ENCODE measurements around the gene VPS13C. TPM values are rescaled to one million over a fixed set of nuclear protein-coding genes. Genes with fewer than 3 reads are reported as not detected.
"Not testable (repeated sequence)": the region's sequence is repeated elsewhere in the genome, so short reads cannot be mapped to it uniquely, and the experiment has no call there.

The VPS13C gene
- polyA plus RNA-seq, 12 donors = 20.5 to 52.3 (median 43.0) TPM; not detected in 1

GRCh38 chr15:62051166-62051565 lies 9.1 kb downstream of the VPS13C start:
- DNase-seq = no peak

GRCh38 chr15:62050115-62050514 lies 10.1 kb downstream of the VPS13C start:
- DNase-seq = no peak

GRCh38 chr15:62048254-62048653 lies 12.0 kb downstream of the VPS13C start:
- DNase-seq = not testable (repeated sequence)

- DNase-seq = no peak
Measured at GRCh38 chr15:62047282-62047827, 12.9 kb downstream of the VPS13C start.

- no peak for DNase-seq
Measured at GRCh38 chr15:62046078-62046743, 14.0 kb downstream of the VPS13C start.

- no peak for DNase-seq
Measured at GRCh38 chr15:62035256-62035924, 24.9 kb downstream of the VPS13C start.

- no peak for DNase-seq
Measured at GRCh38 chr15:62027916-62028315, 32.3 kb downstream of the VPS13C start.

GRCh38 chr15:62027263-62027565 lies 33.0 kb downstream of the VPS13C start:
- DNase-seq = no peak

GRCh38 chr15:62026487-62027262 lies 33.6 kb downstream of the VPS13C start:
- DNase-seq = peak; percentile 5

GRCh38 chr15:62021991-62022600 lies 38.2 kb downstream of the VPS13C start:
- DNase-seq = no peak

- no peak for DNase-seq
Measured at GRCh38 chr15:62020576-62021160, 39.6 kb downstream of the VPS13C start.

GRCh38 chr15:62005354-62005753 lies 54.9 kb downstream of the VPS13C start:
- DNase-seq = not testable (repeated sequence)

- DNase-seq = no peak
Measured at GRCh38 chr15:61997786-61998185, 62.5 kb downstream of the VPS13C start.

GRCh38 chr15:61996056-61996635 lies 64.1 kb downstream of the VPS13C start:
- DNase-seq = no peak

GRCh38 chr15:61994216-61994615 lies 66.0 kb downstream of the VPS13C start:
- no peak for DNase-seq

- DNase-seq = no peak
Measured at GRCh38 chr15:61992518-61992917, 67.7 kb downstream of the VPS13C start.

GRCh38 chr15:61989667-61990066 lies 70.6 kb downstream of the VPS13C start:
- DNase-seq = no peak

GRCh38 chr15:61987824-61988223 lies 72.4 kb downstream of the VPS13C start:
- no peak for DNase-seq

GRCh38 chr15:61983081-61983480 lies 77.2 kb downstream of the VPS13C start:
- DNase-seq = no peak

GRCh38 chr15:61978225-61978624 lies 82.0 kb downstream of the VPS13C start:
- no peak for DNase-seq

GRCh38 chr15:61974759-61975158 lies 85.5 kb downstream of the VPS13C start:
- DNase-seq = no peak
